H1 (cell line): ENCODE measurements around the gene NOX5. TPM values are rescaled to one million over a fixed set of nuclear protein-coding genes. Genes with fewer than 3 reads are reported as not detected.

Experiments used
- CTCF ChIA-PET: fragments of 300-600 bp; sonication (Branson Sonifier 250); formaldehyde crosslinking; loops from one replicate; lab custom pipeline; 2021; ENCODE audit not compliant: partially characterized antibody; lab: Charles Lee
- POLR2A ChIA-PET: fragments of 300-600 bp; sonication (Branson Sonifier 250); formaldehyde crosslinking; loops from one replicate; lab custom pipeline; 2021; ENCODE audit warnings: inconsistent platforms; ENCODE audit not compliant: partially characterized antibody; lab: Charles Lee
- DNase-seq, 2 experiments: peaks; one replicate each; pipeline versions ENCODE4 v3.0.0 to v3.0.0-alpha.2; 2010 to 2022; ENCODE audit warnings: low spot score in 2 of 2, low read depth in 1 of 2, mixed read lengths in 1 of 2
- FAIRE-seq: peaks from 2 replicates; lab custom pipeline; 2011; peaks lifted over from hg19 to GRCh38; lab: Jason Lieb, UNC
- H2AFZ ChIP-seq: 2 replicates; pipeline ENCODE4 v1.8.1; 2012; ENCODE audit warnings: low read length, inconsistent platforms
- H2AK5ac ChIP-seq: 2 replicates; pipeline ENCODE4 v1.6.1; 2013; ENCODE audit warnings: low read depth, low read length
- H2BK120ac ChIP-seq: replicated peaks from 2 replicates; pipeline ENCODE3; 2013; ENCODE audit warnings: low read depth, low read length, inconsistent platforms
- H2BK12ac ChIP-seq: 2 replicates; pipeline ENCODE4 v1.6.1; 2013; ENCODE audit warnings: low read depth, low read length
- H2BK15ac ChIP-seq: 2 replicates; pipeline ENCODE4 v1.6.1; 2013; ENCODE audit warnings: low read length
- H2BK20ac ChIP-seq: 2 replicates; pipeline ENCODE4 v1.6.1; 2013; ENCODE audit warnings: low read length
- H2BK5ac ChIP-seq: 2 replicates; pipeline ENCODE4 v1.6.1; 2013; ENCODE audit warnings: low read depth, low read length
- H3K14ac ChIP-seq: 2 replicates; pipeline ENCODE4 v1.6.1; 2013; ENCODE audit warnings: inconsistent platforms; ENCODE audit not compliant: insufficient read length
- H3K18ac ChIP-seq: 2 replicates; pipeline ENCODE4 v1.6.1; 2013; ENCODE audit warnings: low read length; ENCODE audit errors: extremely low read depth
- H3K23ac ChIP-seq: 2 replicates; pipeline ENCODE4 v1.6.1; 2013; ENCODE audit warnings: inconsistent platforms; ENCODE audit not compliant: insufficient read length
- H3K23me2 ChIP-seq: 2 replicates; pipeline ENCODE4 v1.6.1; 2013; ENCODE audit warnings: low read depth, low read length
- H3K27ac ChIP-seq: 2 replicates; pipeline ENCODE4 v1.6.1; 2011; ENCODE audit warnings: low read depth, low read length, inconsistent platforms
- H3K27me3 ChIP-seq, 4 experiments: replicated peaks in 1 of 4; 1 replicate in 1 of 4; 2 replicates in 3 of 4; pipeline versions ENCODE4 v1.6.1 to v1.8.1; 2011 to 2013; ENCODE audit warnings: low read length in 3 of 4, mild to moderate bottlenecking in 3 of 4, inconsistent platforms in 2 of 4, mixed read lengths in 2 of 4, moderate library complexity in 1 of 4; ENCODE audit not compliant: control insufficient read depth in 3 of 4, insufficient read depth in 3 of 4; ENCODE audit errors: extremely low read depth in 1 of 4
- H3K36me3 ChIP-seq, 4 experiments: 2 replicates each; pipeline versions ENCODE4 v1.6.1 to v1.8.1; 2011 to 2013; ENCODE audit warnings: mild to moderate bottlenecking in 4 of 4, low read length in 3 of 4, moderate library complexity in 2 of 4, control low read depth in 1 of 4, inconsistent platforms in 1 of 4; ENCODE audit not compliant: insufficient read depth in 4 of 4, control insufficient read depth in 2 of 4
- H3K4ac ChIP-seq: replicated peaks from 2 replicates; pipeline ENCODE3; 2013; ENCODE audit warnings: low read length, low read depth, mixed read lengths, inconsistent platforms; ENCODE audit not compliant: insufficient read length
- H3K4me1 ChIP-seq, 4 experiments: replicated peaks in 1 of 4; 1 replicate in 1 of 4; 2 replicates in 3 of 4; pipeline versions ENCODE4 v1.6.1 to v1.8.1; 2011 to 2013; ENCODE audit warnings: low read length in 3 of 4, inconsistent platforms in 2 of 4, mixed read lengths in 1 of 4; ENCODE audit not compliant: insufficient read depth in 4 of 4, control insufficient read depth in 3 of 4
- H3K4me2 ChIP-seq, 2 experiments: 2 replicates each; pipeline versions ENCODE4 v1.6.1 to v1.8.1; 2011 to 2013; ENCODE audit warnings: low read depth in 2 of 2, low read length in 2 of 2, control low read depth in 1 of 2, inconsistent platforms in 1 of 2, mild to moderate bottlenecking in 1 of 2; ENCODE audit not compliant: insufficient read depth in 1 of 2
- H3K4me3 ChIP-seq, 4 experiments: fragments of 200-600, 300-600 bp in 1 of 4; sonication (generic), shearing (Covaris generic), sonication (Bioruptor Twin) in 1 of 4; 2 replicates each; pipeline versions ENCODE4 v1.5.1 to v1.8.1; 2011 to 2016; ENCODE audit warnings: low read length in 4 of 4, low read depth in 3 of 4, control low read depth in 2 of 4, inconsistent platforms in 2 of 4, mild to moderate bottlenecking in 2 of 4, mixed read lengths in 1 of 4, moderate library complexity in 1 of 4; ENCODE audit not compliant: insufficient read depth in 2 of 4; ENCODE audit errors: extremely low read depth in 1 of 4
- H3K56ac ChIP-seq: replicated peaks from 2 replicates; pipeline ENCODE3; 2013; ENCODE audit warnings: low read depth, mild to moderate bottlenecking, mixed read lengths, low read length, inconsistent platforms; ENCODE audit not compliant: insufficient read length
- H3K79me1 ChIP-seq: 2 replicates; pipeline ENCODE4 v1.6.1; 2013; ENCODE audit warnings: low read depth, low read length, control low read depth
- H3K79me2 ChIP-seq, 2 experiments: 2 replicates each; pipeline versions ENCODE4 v1.6.1 to v1.8.1; 2012 to 2013; ENCODE audit warnings: low read length in 2 of 2, mild to moderate bottlenecking in 2 of 2, inconsistent platforms in 1 of 2; ENCODE audit not compliant: insufficient read depth in 2 of 2, control insufficient read depth in 1 of 2
- H3K9ac ChIP-seq, 4 experiments: replicated peaks in 1 of 4; 1 replicate in 1 of 4; 2 replicates in 3 of 4; pipeline versions ENCODE4 v1.6.1 to v1.8.1; 2011 to 2013; ENCODE audit warnings: low read depth in 3 of 4, low read length in 3 of 4, control low read depth in 2 of 4, mild to moderate bottlenecking in 2 of 4, moderate library complexity in 2 of 4, inconsistent platforms in 1 of 4; ENCODE audit errors: extremely low read depth in 1 of 4
- H3K9me3 ChIP-seq, 2 experiments: 2 replicates each; pipeline versions ENCODE4 v1.6.1 to v1.8.1; 2012 to 2013; ENCODE audit warnings: mild to moderate bottlenecking in 2 of 2, moderate library complexity in 2 of 2, control low read depth in 1 of 2, inconsistent platforms in 1 of 2, low read depth in 1 of 2, low read length in 1 of 2, mixed read lengths in 1 of 2; ENCODE audit not compliant: insufficient read depth in 2 of 2
- H4K20me1 ChIP-seq, 2 experiments: replicated peaks in 1 of 2; 2 replicates each; pipeline versions ENCODE3 to v1.8.1; 2011 to 2013; ENCODE audit warnings: inconsistent platforms in 2 of 2, low read length in 2 of 2, mild to moderate bottlenecking in 1 of 2; ENCODE audit not compliant: insufficient read depth in 2 of 2, control insufficient read depth in 1 of 2
- H4K5ac ChIP-seq: 2 replicates; pipeline ENCODE4 v1.6.1; 2013; ENCODE audit warnings: low read length, low read depth, mixed read lengths, inconsistent platforms; ENCODE audit not compliant: insufficient read length
- H4K8ac ChIP-seq: 2 replicates; pipeline ENCODE4 v1.8.0; 2013; ENCODE audit warnings: mild to moderate bottlenecking, moderate library complexity, low read length, inconsistent platforms; ENCODE audit not compliant: insufficient read depth; ENCODE audit errors: extremely low read depth
- H4K91ac ChIP-seq: replicated peaks from 2 replicates; pipeline ENCODE3; 2013; ENCODE audit warnings: low read length, mixed read lengths, inconsistent platforms; ENCODE audit not compliant: insufficient read length
- CHD2 ChIP-seq: IDR thresholded peaks from 2 replicates; pipeline ENCODE4 v1.6.1; 2012; ENCODE audit warnings: low read length, improper control_type of control experiment
- CTBP2 ChIP-seq: IDR thresholded peaks from 2 replicates; pipeline ENCODE4 v1.7.0; 2011; ENCODE audit warnings: borderline replicate concordance, mild to moderate bottlenecking, moderate library complexity, mixed read lengths, low read length; ENCODE audit not compliant: insufficient read depth, insufficient read length
- E2F6 ChIP-seq: IDR thresholded peaks from 2 replicates; pipeline ENCODE4 v1.6.1; 2012; ENCODE audit warnings: inconsistent platforms
- EGR1 ChIP-seq: IDR thresholded peaks from 2 replicates; pipeline ENCODE4 v1.6.1; 2011; ENCODE audit warnings: low read depth, low read length, borderline replicate concordance
- JUND ChIP-seq: IDR thresholded peaks from 2 replicates; pipeline ENCODE4 v1.6.1; 2011; ENCODE audit warnings: mild to moderate bottlenecking, improper control_type of control experiment, low read length
- NRF1 ChIP-seq: IDR thresholded peaks from 2 replicates; pipeline ENCODE4 v1.6.1; 2011; ENCODE audit warnings: mild to moderate bottlenecking, low read depth, low read length, improper control_type of control experiment
- SIRT6 ChIP-seq: IDR thresholded peaks from one replicate; pipeline ENCODE4 v1.7.1; 2012; ENCODE audit warnings: low read length, inconsistent platforms
- SIX5 ChIP-seq: IDR thresholded peaks from 2 replicates; pipeline ENCODE4 v1.6.1; 2011; ENCODE audit warnings: mild to moderate bottlenecking, low read depth, low read length
- YY1 ChIP-seq: IDR thresholded peaks from 2 replicates; pipeline ENCODE4 v1.6.1; 2011; ENCODE audit warnings: low read depth, mild to moderate bottlenecking, low read length
- ZNF274 ChIP-seq: IDR thresholded peaks from 2 replicates; pipeline ENCODE4 v1.7.0; 2012; ENCODE audit warnings: low read length, borderline replicate concordance; ENCODE audit errors: extremely low read depth
- WGBS, 2 experiments: shearing (Covaris generic) in 1 of 2; methylation state at CpG; one replicate each; pipeline versions ENCODE4 v1.1.6 to v1.1.7; 2013 to 2015; ENCODE audit warnings: low lambda C conversion rate in 2 of 2, mixed read lengths in 2 of 2, inconsistent platforms in 1 of 2, low coverage in 1 of 2, missing lambda C conversion rate in 1 of 2; ENCODE audit not compliant: insufficient replicate concordance in 2 of 2, insufficient coverage in 1 of 2, insufficient read length in 1 of 2; ENCODE audit errors: extremely low coverage in 1 of 2, missing lambda C conversion rate in 1 of 2; 5-methylcytosine and 5-hydroxymethylcytosine counted together
- polyA plus RNA-seq, 7 experiments: library from polyadenylated mRNA; depleted of rRNA in 3 of 7; stranded (reverse) in 5 of 7; unstranded in 2 of 7; fragments of >200 nt in 5 of 7; fragments of 200-250 nt in 2 of 7; gene quantifications; 1 replicate in 5 of 7; 2 replicates in 1 of 7; 4 replicates in 1 of 7; pipeline versions ENCODE4 v1.2.1 to v1.2.3, GENCODE V29; 2011 to 2013; ENCODE audit warnings: missing spikeins in 2 of 7, mixed read lengths in 2 of 7
- total RNA-seq: library from RNA; stranded (reverse); fragmentation: NEBNext Ultra II Directional; extraction: Animal tissue kit (Norgen Biotek cat#: 25700); gene quantifications from 2 replicates; pipeline ENCODE4 v1.2.1, GENCODE V29; 2021

Gene NOX5
- total and polyA plus RNA-seq, 2 of the 8 experiments (the other 6 are each of a cell fraction or from before 2014, with no cell fraction given), result under 0.01 TPM; not detected in 1

- no peak overlapping the region for H2BK5ac ChIP-seq
- no peak overlapping the region for H2BK12ac ChIP-seq
- TF ChIP-seq CHD2, result no peak
- TF ChIP-seq EGR1, result no peak
- no peak for TF ChIP-seq YY1
- TF ChIP-seq NRF1, result no peak
- TF ChIP-seq E2F6, result no peak
- no peak for TF ChIP-seq SIRT6
- TF ChIP-seq ZNF274, result no peak
- TF ChIP-seq CTBP2, result no peak
- TF ChIP-seq JUND, result no peak
- TF ChIP-seq SIX5, result no peak
- TF ChIP-seq, all 59 proteins: peak for 0
- H4K8ac ChIP-seq, result no peak overlapping the region
- H3K4me1 ChIP-seq, result peaks cover 2 to 13% (median 8%) of the 10 kb centered on the region in 4 experiments
- no peak overlapping the region for H3K4me3 ChIP-seq
- H3K9me3 ChIP-seq, result peaks cover 7 to 14% of the 10 kb centered on the region in 2 experiments
- H3K4me2 ChIP-seq, result no peak overlapping the region
- no peaks in the 10 kb centered on the region for H3K23me2 ChIP-seq
- DNase-seq (peak in 1 of 2 experiments; percentile 3), FAIRE-seq (peak; percentile 42)
- no peak overlapping the region for H2BK15ac ChIP-seq
- H4K5ac ChIP-seq, result no peak overlapping the region
- no peak overlapping the region for H3K18ac ChIP-seq
- WGBS, 2 experiments, result 94% methylated on average over 2 of the region's 2 CpGs; no CpG with 5 or more reads in 1 of the 2 experiments
- no peak overlapping the region for H3K9ac ChIP-seq
- no peak overlapping the region for H3K27ac ChIP-seq
- no peak overlapping the region for H3K14ac ChIP-seq
- no peak overlapping the region for H2BK20ac ChIP-seq
- H3K79me1 ChIP-seq, result no peaks in the 10 kb centered on the region
- H4K91ac ChIP-seq, result no peak overlapping the region
- H3K4ac ChIP-seq, result no peak overlapping the region
- no peaks in the 10 kb centered on the region for H3K79me2 ChIP-seq
- H3K23ac ChIP-seq, result no peak overlapping the region
- no peaks in the 10 kb centered on the region for H4K20me1 ChIP-seq
- ChIA-PET POLR2A (no interaction called here), CTCF (interaction anchor here (0.6 to 1.4 kb wide), 4 partner anchors 14 to 172 kb away, joined by 3 to 5 read pairs (median 4); no protein-coding TSS in a partner anchor)
- H2AFZ ChIP-seq, result no peak overlapping the region
- H3K27me3 ChIP-seq, result no peaks in the 10 kb centered on the region
- no peak overlapping the region for H2BK120ac ChIP-seq
- peaks cover 0 to 5% (median 0%) of the 10 kb centered on the region in 4 experiments; a peak in 2 of 8 replicates for H3K36me3 ChIP-seq
- H2AK5ac ChIP-seq, result no peak overlapping the region
- H3K56ac ChIP-seq, result no peak overlapping the region
These were observed 10.5 kb upstream of the NOX5 start for GRCh38 chr15:69004011-69004410.
